ENCODE measurements around the gene PACRG.

The PACRG gene

DNA sequence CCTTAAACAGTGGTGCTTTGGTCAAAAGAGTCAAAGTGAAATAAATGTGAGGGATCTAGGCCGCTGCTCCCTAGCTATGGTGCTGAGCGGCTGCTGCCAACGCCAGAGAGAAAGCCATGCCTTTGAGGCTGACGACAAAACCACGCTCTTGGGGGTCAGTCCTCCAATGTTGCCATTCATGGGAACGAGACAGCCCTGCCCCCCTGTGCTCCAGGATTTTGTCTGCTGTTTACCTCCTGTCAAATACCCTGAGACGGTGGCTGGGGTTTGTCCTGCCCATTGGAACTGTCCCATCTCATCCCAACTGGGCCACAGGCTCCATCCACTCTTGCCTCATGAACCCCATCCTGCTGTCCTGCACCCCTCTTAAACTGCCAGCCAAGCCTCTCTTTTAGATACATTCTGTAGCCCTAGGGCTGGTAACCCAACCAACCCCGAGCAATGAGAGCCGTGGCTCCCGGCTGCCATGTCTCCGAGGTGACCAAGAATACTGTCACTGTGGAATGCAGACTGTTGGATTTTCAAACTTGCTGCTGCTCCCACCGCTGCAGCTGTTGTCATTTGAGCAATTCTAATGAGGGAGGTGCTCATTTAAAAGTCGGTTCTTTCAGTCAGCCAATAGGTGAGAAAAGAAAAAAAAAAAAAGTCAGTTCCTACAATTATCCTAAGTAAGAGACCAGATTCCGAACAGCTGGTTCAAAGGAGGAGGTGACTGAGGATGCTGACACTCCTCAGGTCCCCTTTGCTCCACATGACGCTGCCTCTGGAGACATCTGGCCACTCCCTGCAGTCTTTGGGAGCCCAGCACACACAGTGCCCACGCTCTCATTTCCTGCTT lies 613.7 kb downstream of the PACRG start:
- no peak for DNase-seq

DNA sequence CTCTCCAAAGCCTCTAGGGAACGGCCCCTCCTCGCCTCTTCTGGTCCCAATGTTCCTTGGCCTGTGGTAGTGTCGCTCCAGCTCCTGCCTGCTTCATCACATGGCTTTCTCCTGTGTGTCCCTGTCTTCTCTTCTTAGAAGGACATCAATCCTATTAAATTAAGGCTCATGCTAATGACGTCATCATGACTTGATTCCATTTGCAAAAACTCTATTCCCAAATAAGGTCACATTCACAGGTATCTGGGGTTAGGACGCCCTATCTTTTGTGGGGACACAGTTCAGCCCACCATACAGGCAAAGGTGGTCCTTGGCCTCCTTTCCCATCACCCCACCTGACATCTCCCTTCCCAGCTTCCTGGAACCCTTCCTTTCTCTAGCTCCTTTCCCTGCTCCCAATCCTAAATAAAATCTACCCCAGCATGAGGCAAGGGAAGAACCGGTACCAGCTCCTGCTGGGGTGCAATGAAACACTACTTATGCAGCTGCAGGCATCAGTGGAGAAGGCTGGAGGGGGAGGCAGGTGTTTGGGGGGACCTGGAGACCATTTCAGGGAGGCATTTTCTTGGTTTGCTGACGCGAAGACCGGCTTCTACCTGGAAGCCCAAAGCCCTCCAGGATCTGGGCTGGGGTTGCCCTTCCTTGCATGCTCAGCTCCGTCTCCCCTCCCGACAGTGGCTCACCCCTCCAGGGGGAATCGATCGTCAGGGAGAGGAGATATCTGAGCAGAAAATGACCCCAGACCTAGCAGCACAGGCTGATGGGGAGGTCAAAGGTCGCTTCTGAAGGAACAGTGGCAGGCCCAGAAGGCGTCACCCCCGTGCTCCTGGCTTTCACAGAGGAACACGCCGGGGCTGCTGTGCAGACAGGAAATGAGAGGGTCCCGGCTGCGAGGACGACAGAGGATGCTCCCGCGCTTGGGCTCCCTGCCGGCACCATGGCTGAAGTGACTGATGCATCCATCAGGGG lies 615.1 kb downstream of the PACRG start:
- no peak for DNase-seq

DNA sequence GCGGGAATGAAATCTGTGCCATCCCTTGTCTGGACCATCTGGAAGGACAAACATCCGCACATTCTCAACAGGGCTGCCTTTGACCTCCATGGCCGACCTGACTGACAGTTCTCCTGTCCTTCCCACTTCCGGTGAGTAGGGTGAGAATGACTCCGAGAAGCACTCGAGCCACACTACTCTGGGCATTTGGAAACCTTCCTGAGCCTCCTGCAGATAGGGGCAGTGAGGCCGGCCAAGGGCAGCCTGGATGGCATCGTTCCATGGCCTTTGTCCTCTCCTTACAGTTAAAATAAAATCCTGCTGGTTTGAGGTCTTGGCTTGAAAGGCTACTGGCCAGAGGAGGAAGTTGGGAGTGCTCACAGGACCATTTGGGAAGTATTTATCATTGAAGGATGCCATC lies 615.8 kb downstream of the PACRG start:
- DNase-seq, result no peak

DNA sequence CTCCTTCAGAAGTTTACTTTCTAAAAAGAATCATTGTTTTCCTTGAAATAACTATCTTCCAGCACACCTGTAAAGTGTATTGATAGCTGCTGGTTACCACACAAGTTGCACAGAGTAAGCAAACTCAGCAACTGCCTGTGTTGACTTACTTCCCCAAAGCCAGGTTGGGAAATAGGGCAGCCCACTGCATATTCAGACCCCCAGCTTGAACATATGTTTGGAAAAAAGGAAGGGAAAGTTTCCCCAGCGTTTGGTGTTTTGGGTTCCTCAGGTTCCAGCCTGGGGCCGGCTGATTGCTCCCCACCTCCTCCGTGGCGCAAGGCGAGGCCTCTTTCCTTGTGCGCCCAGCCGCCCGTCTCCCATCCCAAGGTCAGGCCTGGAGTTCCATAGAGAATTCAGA lies 616.6 kb downstream of the PACRG start:
- DNase-seq, result no peak

DNA sequence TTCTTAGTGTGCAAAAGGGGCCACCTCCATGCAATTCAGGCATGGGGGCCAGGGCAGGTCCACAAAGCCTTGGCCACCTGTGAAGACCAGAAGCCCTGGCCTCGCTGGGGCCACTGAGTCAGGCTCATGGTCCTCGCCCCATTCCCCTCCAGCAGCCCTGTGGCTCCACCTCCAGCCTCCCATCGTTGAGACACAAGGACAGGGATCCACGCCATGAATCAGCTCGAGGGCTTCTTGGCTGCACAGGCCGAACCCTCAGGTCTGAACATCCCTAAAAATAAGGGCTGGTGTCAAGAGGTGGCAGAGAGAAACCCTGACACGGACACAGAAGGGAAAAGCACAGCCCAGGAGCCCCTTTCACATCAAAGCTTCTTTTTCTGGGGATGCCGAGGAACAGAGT lies 618.2 kb downstream of the PACRG start:
- DNase-seq, result no peak

DNA sequence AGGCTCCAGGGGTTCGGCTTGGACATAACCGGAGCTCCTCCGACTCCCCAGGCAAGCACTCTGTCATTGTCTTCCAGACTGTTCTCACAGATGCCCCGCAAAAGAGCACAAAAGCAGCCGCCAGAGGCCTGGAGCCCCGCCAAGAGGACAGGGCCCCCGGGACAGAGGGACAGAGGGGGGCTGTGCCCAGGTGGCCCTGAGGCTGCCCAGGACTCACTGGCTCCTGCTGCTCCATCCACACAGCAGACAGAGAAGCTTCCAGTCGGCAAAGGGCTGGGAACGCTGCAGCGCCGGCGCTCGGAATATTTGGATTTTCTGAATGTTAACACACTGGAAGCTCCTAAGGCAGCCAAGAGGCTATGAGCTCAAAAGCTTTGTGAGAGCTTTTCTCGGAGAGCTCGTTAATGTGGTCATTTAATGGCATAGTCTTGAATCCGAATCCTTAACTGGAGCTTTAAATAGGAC lies 618.8 kb downstream of the PACRG start:
- DNase-seq, result no peak

DNA sequence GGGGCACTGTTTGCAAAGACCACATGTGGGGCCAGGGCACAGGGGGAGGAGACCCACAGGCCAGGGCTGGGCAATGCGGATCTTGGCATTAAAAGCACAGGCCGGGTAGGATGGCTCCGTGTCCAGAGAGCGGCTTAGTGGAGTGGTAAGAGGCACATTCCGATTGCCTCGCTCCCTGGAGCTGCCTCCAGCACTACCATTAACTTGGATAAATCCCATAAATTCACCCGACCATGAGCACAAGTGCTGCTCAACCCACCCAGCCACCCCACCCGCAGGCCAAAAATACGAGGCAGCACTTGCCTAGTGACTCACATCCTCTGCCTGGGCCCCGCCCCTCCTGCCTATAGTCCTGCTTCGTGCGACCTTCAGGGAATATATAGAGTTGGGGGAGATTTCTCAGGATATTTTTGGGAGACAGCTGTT lies 619.3 kb downstream of the PACRG start:
- no peak for DNase-seq

DNA sequence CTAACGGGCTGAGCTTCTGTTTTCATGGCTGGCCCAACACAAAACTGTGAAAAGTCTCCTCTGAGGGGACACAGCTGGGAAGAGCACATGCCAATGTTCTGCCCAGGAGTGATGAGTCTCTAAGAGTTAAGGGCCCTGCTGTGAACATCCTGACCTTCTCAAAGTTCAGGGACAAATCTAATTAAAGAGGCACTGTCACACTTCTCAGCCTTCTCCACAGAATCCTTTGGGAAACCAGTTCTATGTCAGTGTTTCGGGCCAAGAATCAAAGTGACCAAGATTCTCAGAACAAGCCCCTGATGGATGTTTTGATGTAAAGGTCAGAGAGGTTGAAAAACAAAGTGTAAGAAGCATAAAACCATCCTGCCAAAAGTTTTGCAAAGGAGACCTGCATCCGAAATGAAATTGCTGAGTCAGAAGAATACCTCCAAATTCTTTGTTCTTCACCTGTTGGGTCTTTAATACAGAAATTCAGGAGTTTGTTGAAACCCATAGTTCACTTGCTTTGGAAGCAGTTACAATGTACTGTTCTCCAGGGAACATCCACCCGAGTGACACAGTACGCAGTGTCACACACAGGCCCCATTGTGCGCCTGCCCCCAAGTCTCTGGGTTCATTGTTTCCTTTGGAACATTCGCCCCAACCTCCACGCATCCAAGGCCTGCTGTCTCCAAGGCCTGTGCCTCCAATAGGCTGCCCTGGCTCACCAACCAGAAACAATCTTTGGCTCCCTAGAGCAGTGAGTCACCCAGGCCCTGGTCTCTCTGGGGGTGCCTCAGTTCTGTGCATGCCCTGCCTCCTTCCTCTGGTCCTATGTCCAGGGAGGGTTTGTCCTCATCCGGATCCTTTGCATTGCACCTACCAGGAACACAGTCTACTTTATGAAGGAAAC lies 621.3 kb downstream of the PACRG start:
- DNase-seq, result no peak

DNA sequence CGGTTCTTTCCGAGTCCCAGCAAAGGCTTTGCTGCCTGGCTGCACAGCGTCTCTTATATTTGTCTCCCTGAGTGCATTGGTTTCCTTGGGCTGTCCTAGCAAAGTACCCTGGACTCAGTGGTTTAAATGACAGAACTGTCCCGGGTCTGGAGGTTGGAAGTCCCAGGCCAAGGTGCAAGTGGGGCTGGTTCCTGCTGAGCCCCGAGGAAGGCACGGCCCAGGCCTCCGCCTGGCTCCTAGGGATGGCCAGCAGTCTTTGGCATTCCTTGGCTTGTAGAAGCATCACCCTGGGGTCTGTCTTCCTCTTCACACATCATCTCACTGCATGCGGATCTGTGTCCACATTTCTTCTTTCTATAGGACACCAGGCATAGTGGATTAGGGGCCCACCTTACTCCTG lies 621.9 kb downstream of the PACRG start:
- DNase-seq, result no peak

DNA sequence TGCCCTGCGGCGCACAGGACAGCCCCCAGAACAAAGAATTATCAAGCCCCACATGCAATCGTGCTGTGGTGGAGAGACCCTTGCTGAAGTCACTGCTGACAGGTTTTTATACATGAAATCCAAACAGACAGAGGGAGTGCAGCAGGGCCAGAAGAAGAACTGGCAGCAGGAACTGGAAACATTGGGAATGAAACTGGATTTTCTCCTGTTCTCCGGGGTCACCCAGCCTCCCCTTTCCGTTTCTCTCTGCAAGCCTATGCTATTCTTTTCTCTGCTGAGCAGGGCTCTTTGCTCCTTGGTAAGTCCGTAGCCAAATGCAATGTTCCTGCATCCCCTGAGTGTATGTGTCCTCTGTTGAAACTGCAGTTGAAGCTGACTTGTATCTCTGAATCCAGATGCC lies 623.2 kb downstream of the PACRG start:
- no peak for DNase-seq

DNA sequence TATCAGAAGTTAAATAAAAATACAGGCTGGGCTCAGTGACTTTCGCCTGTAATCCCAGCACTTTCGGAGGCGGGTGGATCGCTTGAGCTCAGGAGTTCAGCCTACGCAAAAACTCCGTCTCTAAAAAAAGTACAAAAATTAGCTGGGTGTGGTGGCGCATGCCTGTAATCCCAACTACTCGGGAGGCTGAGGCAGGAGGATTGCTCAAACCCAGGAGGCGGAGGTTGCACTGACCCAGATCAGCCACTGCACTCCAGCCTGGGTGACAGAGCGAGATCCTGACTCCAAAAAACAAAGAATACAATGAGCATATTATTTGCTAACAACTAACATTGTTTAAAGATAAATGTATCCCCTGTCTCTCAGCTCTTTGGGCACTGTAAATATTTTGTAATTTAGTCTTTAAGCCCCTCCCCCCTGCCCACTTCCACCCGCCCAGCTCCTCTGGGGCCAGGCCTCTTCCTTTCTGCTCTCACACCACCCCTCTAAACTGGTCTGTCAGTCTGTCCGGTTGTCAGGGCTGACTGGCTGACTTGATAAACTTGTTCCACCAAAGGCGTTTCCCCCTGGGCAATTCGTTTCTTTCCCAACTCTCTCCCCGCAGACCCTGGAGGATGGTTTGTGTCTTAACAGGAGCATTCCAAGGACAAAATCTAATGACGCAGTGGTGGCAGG lies 624.4 kb downstream of the PACRG start:
- DNase-seq, result no peak

DNA sequence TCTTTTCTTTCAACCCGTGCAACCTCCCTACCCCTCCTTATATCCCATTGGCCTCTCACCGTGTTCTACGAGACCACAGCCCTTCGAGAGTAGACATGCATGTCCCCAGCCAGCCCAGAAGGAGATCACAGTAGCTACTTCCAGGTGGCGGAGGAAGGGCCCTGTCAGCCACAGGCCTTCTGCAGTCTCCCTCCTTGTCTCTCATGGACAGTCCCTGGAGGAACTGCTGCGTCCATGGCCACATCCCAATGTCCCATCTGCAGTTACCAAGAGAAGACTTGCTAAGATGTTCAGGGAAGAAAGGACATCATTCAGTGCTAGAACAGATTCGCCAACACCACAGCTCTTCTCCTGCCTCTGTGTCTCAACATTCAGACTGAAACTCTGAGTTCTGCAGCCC lies 625.2 kb downstream of the PACRG start:
- DNase-seq, result no peak

DNA sequence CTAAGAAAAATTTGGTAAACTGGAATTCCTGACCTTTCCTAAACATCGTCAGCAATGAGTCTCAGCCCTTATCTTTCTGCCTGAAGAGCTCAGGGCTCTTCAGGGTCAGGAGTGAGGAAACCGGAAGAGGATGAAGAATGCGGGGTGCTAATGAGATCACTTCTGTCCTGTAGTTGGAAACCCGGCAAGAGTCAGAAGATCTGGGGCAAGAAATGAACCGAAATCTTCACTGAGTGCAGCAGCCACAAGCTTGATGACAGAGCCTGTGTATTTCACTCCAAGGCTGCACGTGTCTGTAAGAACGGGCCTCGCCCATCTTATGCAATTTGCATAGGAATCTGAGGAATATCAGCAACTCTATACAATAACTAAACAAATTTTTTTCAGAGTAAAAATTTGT lies 626.3 kb downstream of the PACRG start:
- DNase-seq, result no peak

DNA sequence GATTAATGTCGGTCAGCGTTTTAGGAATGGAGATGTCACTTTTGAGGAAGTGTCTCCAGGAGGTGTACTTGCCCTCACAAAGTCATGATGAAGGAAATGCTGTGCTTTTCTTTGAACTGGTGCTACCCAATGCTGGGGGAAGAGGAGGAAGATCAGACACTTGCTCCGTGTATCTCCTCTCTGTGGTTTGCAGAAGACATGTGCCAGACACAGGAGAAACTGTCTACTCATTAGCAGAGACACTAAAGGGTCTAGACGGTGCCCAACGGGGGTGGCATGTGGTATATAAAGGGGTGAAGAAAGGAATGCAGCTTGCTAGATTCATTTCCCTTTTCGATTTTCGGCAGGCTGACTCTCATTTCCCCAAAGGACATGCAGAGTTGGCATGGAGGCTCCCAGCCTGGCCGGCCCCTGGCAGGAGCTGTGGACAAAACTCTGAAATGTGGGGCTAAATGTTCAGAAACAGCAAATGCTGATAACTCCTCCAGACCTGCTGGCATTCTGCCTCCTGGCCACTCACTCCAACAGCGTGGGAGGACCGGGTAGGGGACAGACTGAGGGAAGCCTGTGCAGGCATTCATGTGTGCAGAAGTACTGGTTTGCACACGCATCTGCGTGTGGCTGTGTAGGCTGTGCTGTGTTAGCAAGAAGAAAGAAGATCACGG lies 627.1 kb downstream of the PACRG start:
- no peak for DNase-seq

DNA sequence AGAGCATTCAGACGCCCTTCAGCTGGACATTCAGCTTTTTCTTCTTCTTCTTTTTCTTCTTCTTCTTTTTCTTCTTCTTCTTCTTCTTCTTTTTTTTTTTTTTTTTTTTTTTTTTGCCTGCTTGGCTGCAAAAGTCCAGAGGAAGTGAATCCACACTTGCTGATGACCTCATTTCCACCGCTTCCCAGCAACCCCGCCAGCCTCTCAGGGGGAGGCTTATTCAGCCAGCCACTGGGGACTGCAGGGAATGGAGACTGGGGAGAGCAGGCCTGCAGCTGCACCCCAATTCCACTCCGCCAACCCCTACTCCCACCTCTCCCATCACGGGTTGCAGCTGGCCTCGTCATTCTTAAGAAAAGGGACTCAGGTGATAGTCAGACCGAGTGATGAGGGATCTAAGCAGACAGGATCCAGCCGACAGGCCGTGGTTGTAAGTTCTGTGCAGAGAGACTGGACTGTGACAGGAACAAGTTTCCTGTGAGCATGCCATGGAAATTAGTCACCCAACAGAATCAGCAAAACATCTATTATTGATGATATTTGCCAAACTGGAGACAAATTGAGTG lies 627.7 kb downstream of the PACRG start:
- no peak for DNase-seq

DNA sequence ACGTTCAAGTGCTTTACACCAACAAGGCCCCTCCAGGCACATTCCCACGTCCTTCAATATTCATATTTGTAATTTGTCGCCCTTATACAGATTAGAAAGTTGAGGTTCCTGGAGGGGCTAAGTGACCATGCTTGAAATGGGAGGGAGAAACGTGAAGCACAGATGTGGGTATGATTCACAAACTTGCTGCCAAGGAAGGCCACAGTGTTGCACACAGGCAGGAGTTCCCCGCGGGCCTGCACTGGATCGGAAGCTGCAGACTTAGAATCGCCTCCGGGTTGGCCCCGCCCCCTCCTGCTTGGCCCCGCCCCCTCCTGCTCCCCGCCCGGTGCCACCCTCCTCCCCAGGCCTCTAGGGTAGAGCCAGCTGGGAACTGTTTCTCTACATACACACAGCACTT lies 628.5 kb downstream of the PACRG start:
- DNase-seq, result no peak

DNA sequence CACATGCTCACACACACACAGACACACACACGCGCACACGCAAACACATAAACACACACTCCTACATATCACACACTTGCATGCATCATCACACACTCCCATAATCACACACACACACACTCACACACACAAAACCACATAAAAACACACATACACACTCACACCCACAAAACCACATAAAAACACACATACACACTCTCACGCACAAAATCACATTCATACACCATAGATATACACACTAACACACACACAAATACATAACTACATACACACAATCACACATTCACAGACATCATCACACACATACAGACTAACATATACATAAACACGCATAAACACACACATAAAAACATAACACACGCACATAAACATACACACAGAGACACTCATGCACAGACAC lies 629.0 kb downstream of the PACRG start:
- DNase-seq, result no peak

DNA sequence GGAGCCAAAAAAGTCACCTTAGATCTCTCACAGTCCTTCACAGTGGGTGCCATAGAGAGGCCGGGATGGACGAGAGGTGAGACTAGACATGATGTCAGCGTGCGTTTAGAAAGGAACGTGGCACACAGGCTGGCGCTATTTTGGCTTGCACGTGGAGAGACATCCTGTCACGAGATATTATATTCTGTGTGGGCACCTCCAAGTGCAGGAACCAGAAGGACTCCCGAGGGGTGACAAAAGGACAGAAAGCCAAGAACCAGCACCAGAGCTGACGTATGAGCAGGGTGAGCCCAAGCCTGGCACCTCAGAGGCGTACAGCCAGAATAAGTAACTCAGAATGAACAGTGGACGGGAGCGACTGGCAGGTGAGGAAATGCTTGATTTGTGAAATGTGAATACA lies 636.9 kb downstream of the PACRG start:
- DNase-seq, result no peak
